Esophagus muscularis mucosa (tissue), 4 donors: ENCODE results near the gene HHLA2.
"Not testable (repeated sequence)": the region's sequence is repeated elsewhere in the genome, so short reads cannot be mapped to it uniquely, and the experiment has no call there.

Experiments used
- CTCF ChIP-seq, 3 experiments: fragments of 200-600 bp in 2 of 3; fragments of 450-650 bp in 1 of 3; sonication (generic) in 2 of 3; IDR thresholded peaks; one replicate each; pipeline ENCODE4 v1.5.1; 2017 to 2019; ENCODE audit warnings: antibody characterized with exemption in 3 of 3, mild to moderate bottlenecking in 2 of 3, moderate library complexity in 1 of 3
- EP300 ChIP-seq: sonication (generic); formaldehyde crosslinking; IDR thresholded peaks from one replicate; pipeline ENCODE4 v1.6.1; 2017; ENCODE audit warnings: antibody characterized with exemption
- POLR2A ChIP-seq: fragments of 450-650 bp; IDR thresholded peaks from one replicate; pipeline ENCODE4 v1.6.1; 2017; ENCODE audit warnings: antibody characterized with exemption, moderate library complexity, mild to moderate bottlenecking, low read depth
- POLR2AphosphoS5 ChIP-seq, 2 donors: sonication (generic); formaldehyde crosslinking; IDR thresholded peaks; one replicate each; pipeline ENCODE4 v1.6.1; 2017; ENCODE audit warnings: antibody characterized with exemption in 2 of 2

DNA sequence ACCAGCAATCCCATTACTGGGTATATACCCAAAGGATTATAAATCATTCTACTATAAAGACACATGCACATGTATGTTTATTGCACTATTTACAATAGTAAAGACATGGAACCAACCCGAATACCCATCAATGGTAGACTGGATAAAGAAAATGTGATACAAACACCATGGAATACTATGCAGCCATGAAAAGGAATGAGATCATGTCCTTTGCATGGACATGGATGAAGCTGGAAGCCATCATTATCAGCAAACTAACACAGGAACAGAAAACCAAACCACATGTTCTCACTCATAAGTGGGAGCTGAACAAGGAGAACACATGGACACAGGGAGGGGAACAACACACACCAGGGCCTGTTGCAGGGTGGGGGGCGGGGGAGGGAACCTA is 82.6 kb downstream of the HHLA2 start:
- TF ChIP-seq EP300; CTCF (IDR thresholded peaks at IDR 0.05); POLR2AphosphoS5 (IDR thresholded peaks at IDR 0.05); POLR2A: not testable (repeated sequence)
